ENCODE results near the gene ST8SIA2.

ST8SIA2 gene

DNA sequence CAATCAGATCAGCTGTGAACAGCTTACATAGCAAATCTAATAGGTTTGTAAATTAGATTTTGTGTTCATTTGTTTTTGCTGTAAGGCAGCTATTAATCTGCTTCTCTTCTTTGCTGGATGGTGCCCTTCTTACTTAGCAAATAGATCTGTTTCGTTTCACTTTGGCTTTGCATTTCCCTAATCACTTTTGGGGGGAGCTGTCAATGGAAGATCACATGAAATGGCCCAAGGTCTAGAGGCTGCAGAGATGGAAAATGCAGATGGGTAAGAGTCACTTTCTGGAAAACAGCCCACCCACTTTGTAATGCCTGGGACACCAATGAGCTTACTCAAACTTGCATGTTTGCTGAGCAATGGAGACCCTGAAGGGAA, 36.4 kb downstream of the ST8SIA2 start:
- Mint-ChIP-seq H3K36me3 (ENCODE audit: low read depth) (peaks cover 12% of the 10 kb centered on the region), H3K27ac (no peak overlapping the region), H3K4me1 (peaks cover 8% of the 10 kb centered on the region), H3K4me3 (no peak overlapping the region), H3K9me3 (no peaks in the 10 kb centered on the region), H3K27me3 (ENCODE audit: low read depth) (no peaks in the 10 kb centered on the region)
- TF ChIP-seq, protein P1, sequence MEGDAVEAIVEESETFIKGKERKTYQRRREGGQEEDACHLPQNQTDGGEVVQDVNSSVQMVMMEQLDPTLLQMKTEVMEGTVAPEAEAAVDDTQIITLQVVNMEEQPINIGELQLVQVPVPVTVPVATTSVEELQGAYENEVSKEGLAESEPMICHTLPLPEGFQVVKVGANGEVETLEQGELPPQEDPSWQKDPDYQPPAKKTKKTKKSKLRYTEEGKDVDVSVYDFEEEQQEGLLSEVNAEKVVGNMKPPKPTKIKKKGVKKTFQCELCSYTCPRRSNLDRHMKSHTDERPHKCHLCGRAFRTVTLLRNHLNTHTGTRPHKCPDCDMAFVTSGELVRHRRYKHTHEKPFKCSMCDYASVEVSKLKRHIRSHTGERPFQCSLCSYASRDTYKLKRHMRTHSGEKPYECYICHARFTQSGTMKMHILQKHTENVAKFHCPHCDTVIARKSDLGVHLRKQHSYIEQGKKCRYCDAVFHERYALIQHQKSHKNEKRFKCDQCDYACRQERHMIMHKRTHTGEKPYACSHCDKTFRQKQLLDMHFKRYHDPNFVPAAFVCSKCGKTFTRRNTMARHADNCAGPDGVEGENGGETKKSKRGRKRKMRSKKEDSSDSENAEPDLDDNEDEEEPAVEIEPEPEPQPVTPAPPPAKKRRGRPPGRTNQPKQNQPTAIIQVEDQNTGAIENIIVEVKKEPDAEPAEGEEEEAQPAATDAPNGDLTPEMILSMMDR (IDR thresholded peaks at IDR 0.05; ENCODE audit: unreplicated experiment in 3 of 3): no peak

DNA sequence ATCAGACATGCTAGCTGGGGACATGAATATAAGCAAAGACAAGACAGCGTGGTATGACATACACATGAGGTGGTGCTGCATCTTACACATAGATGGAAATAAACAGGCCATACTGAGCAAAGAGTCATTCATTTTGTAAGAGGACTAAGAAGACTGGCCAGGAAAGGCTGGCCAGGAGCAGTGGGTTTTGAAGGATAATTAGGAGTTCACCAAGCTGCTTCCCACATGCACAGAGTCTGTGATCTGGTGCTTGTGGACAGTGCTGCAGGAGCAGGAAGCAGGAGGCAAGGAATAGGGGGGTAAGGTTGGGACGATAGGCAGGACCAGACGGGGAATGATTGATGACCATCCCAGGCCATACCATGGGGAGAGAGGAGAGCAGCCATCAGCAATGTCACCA, 41.5 kb downstream of the ST8SIA2 start:
- TF ChIP-seq, protein P1 (IDR thresholded peaks at IDR 0.05; ENCODE audit: unreplicated experiment in 3 of 3): no peak
- Mint-ChIP-seq H3K27ac (no peak overlapping the region), H3K27me3 (ENCODE audit: low read depth) (peaks cover 4% of the 10 kb centered on the region), H3K4me3 (no peak overlapping the region), H3K36me3 (ENCODE audit: low read depth) (peaks cover 32% of the 10 kb centered on the region), H3K4me1 (peaks cover 14% of the 10 kb centered on the region), H3K9me3 (no peaks in the 10 kb centered on the region)

DNA sequence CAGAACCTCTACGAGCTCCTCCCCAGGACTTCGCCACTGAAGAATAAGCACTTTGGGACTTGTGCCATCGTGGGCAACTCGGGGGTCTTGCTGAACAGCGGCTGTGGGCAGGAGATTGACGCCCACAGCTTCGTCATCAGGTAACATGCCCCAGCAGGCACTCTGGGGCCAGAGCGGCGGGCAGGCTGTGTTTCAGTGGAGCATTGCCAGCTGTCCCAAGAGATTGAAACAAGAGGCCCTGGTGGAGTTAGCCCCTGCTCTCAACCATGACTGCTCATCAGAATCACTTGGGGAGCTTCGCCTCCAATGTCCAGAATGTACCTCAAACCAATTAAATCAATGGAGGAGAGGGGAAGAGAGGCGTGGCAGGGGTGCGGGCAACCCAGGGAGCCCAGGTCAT, 44.8 kb downstream of the ST8SIA2 start:
- no peak overlapping the region for H3K27ac Mint-ChIP-seq
- peaks cover 9% of the 10 kb centered on the region for H3K27me3 Mint-ChIP-seq (ENCODE audit: low read depth)
- H3K9me3 Mint-ChIP-seq: no peaks in the 10 kb centered on the region
- H3K4me1 Mint-ChIP-seq: peaks cover 14% of the 10 kb centered on the region
- no peak overlapping the region for H3K4me3 Mint-ChIP-seq
- peaks cover 39% of the 10 kb centered on the region for H3K36me3 Mint-ChIP-seq (ENCODE audit: low read depth)
- TF ChIP-seq, protein P1 (IDR thresholded peaks at IDR 0.05; ENCODE audit: unreplicated experiment in 3 of 3): no peak

DNA sequence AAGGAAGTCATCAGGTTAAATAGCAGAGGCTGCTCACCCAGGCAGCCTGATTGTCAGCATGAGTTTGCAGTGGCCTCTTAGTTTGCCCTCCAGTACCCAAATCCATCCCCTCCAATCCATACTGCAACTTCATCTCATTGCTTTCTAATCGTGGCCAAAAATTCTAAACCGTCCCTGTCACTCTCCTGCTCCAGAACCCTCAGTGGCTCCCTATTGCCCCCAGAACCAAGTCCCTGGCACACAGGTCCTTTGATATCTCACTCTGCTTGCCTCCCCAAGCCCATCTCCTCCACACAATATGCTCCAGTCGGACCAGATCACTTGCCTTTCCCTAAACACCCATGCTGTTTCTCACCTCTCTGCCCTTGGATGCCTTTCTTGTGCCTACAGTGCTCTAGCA, 49.7 kb downstream of the ST8SIA2 start:
- Mint-ChIP-seq H3K4me1 (peaks cover 11% of the 10 kb centered on the region), H3K9me3 (no peaks in the 10 kb centered on the region), H3K27ac (no peak overlapping the region), H3K36me3 (ENCODE audit: low read depth) (peaks cover 13% of the 10 kb centered on the region), H3K27me3 (ENCODE audit: low read depth) (peaks cover 9% of the 10 kb centered on the region), H3K4me3 (no peak overlapping the region)
- TF ChIP-seq, protein P1 (IDR thresholded peaks at IDR 0.05; ENCODE audit: unreplicated experiment in 3 of 3): no peak

DNA sequence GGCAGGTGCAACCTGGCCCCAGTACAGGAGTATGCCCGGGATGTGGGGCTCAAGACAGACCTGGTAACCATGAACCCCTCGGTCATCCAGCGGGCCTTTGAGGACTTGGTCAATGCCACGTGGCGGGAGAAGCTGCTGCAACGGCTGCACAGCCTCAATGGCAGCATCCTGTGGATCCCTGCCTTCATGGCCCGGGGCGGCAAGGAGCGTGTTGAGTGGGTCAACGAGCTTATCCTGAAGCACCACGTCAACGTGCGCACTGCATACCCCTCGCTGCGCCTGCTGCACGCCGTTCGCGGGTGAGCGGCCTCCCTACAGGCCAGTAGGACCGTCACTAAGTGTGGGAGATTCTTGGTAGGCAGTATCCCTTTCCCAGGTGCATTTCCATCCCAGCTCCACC, 51.0 kb downstream of the ST8SIA2 start:
- Mint-ChIP-seq H3K27ac (no peak overlapping the region), H3K4me1 (no peaks in the 10 kb centered on the region), H3K36me3 (ENCODE audit: low read depth) (peaks cover 11% of the 10 kb centered on the region)

DNA sequence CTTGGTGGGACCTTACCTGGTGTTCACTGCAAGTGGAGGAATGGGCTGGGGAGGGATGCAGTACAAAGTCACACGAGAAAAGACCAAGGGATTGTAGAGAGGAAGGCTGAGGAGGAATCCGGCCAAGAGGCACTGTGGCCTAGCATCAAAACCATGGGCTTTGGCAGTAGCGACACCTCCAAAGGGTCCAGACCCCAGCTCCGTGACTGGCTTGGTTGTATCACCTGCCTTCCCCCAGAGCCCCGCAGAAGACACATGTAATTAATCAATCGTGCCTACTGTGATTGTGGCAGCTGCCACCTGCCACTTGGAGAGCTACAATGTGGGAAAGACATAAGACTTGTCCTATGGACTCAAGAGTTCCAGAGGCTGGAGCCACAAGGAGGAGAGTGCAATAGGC, 54.7 kb downstream of the ST8SIA2 start:
- Mint-ChIP-seq H3K36me3 (ENCODE audit: low read depth) (peaks cover 29% of the 10 kb centered on the region), H3K4me3 (no peak overlapping the region), H3K4me1 (no peaks in the 10 kb centered on the region), H3K9me3 (no peaks in the 10 kb centered on the region), H3K27me3 (ENCODE audit: low read depth) (no peaks in the 10 kb centered on the region), H3K27ac (no peak overlapping the region)
- TF ChIP-seq, protein P1 (IDR thresholded peaks at IDR 0.05; ENCODE audit: unreplicated experiment in 3 of 3): no peak

More for the DNA sequence above, 51.0 kb downstream of the ST8SIA2 start:
- no peak overlapping the region for H3K4me3 Mint-ChIP-seq
- TF ChIP-seq, protein P1 (IDR thresholded peaks at IDR 0.05; ENCODE audit: unreplicated experiment in 3 of 3): no peak
- H3K27me3 Mint-ChIP-seq (ENCODE audit: low read depth): peaks cover 5% of the 10 kb centered on the region
- H3K9me3 Mint-ChIP-seq: no peaks in the 10 kb centered on the region
